ENCODE results near the gene OMA1.

GRCh38 chr1:58451560-58452191 lies 94.8 kb downstream of the OMA1 start:
- no peak for TF ChIP-seq ZNF274 (IDR thresholded peaks at IDR 0.05; ENCODE audit: low read depth, low read length)
- no peak for TF ChIP-seq SUZ12 (IDR thresholded peaks at IDR 0.05; ENCODE audit: extremely low read depth, insufficient read depth, insufficient read length)
